HG03354 (cell line): ENCODE data around the gene SORCS2.

Experiments
- ATAC-seq: cut with Tn5 transposase; IDR thresholded peaks from one replicate; pipeline ENCODE4 v1.9.1; 2021; ENCODE audit warnings: mild to moderate bottlenecking; ENCODE audit not compliant: unreplicated experiment, poor library complexity, severe bottlenecking

SORCS2 gene

DNA sequence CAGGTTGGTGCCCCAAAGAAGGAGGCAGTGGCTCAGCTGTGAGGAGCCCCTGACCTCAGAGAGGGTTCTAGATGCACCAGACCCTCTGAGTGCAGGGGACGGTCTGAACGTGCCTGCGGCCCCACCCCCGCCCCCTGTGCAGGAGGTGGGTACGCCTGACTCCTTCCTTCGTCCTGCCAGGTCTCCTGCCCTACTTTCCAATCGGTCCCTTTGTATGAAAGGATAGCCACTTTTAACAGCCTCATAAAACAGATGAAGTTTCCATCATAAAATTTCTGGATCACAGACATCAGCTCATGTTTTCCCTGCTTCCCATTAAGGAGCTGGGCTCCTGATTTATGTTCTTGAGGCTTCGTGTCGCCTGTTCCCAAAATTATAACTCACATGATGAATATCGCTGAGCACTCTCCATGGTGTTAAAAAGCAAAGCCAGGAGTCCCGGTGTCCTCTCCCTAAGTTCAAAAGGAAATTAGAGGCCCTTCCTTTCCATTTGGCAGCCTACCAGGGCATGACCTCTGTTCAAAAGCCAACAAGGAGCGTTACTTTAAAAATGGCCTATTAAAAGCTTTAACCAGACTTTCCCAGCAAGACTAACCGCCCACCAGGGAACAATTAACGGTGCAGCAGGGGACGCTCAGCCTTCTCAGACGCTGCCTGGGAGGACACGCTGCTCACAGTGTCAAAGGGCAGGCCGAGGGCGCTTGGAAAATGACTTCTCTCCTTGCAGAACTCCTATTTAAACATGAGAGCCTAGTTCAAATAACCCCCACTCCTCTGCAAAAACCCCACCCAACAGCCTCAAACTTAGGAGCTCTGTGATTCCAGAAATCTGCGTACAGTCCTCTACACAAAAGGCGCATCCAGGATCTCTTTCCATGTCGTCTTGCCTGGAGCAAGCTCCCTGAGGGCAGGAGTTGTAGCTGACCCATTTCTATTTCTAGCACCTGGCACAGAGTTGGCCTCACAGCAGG is 565.4 kb downstream of the SORCS2 start:
- ATAC-seq, result no peak

DNA sequence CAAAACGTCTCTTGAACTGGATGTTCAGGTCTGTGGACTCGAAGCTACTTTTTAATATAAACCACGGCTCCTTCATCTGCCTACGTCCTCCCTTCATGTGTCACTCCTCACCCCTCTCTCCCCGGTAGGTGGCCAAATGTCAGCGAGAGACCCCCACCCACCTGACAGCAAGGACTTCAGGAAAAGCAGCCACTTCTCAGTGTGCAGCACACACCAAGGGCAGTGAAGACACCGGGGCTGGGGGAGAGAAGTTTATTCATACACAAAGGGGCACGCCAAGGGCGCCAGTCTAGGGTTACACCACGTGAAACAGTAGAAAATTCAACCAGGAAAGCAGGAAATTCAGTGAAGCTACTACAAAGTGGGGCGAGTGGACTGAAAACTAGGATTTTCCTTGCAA is 566.1 kb downstream of the SORCS2 start:
- ATAC-seq, result no peak

DNA sequence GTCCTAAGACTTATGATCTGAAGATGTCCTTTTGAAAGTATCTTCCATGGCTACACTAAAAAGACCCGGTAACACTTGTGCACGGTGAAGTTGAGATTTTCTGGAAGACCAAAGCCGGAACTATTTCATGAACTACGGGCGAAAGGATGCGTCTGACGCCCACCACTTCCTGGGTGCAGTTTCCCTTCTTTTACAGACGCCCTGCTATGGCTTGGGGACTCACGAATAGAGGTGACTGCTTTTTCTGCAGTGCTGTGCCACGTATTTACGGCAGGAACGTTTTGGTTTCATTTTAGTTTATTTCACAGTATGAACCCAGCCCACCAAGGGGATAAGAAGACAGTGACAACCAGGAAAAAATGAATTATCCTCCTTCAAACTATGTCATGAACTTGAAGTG is 566.9 kb downstream of the SORCS2 start:
- no peak for ATAC-seq

DNA sequence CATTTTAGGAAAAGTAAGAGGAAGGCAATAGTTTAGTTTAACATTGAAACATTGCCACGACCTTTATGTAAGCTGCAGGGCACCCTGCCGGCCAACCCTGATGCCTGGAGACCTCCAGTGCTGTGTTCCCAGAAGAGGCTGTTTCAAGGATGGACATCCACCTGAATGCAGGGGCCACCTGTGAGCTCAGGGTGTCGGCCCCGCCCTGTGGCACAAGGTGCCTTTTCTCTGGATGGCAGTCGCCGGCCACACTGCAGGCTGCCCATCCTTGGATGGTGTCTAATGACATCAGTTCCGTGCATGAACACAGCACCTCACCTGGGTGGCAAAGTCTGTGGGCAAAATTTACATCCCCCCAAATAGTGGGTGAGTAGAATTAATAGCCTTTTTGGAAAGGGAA is 567.3 kb downstream of the SORCS2 start:
- ATAC-seq, result no peak

DNA sequence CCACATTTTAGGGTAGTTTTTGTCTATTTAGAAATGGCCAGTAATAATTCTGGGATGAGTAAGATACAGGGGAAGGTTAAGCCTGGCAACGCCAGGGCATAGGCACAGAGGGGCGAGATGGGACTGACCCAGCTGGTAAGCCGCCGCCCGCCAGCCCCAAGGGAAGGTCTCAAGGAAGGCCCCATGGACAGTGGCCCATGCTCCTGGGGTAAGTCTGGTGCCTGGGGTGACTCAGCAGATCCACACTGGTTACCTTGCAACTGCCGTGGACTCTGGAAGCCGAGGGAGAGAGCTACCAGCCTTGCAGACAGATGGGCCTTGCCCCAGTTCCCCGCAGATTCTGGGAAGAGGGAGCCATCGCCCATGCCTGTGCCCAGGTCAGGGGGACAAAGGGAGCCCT is 567.9 kb downstream of the SORCS2 start:
- ATAC-seq, result no peak

DNA sequence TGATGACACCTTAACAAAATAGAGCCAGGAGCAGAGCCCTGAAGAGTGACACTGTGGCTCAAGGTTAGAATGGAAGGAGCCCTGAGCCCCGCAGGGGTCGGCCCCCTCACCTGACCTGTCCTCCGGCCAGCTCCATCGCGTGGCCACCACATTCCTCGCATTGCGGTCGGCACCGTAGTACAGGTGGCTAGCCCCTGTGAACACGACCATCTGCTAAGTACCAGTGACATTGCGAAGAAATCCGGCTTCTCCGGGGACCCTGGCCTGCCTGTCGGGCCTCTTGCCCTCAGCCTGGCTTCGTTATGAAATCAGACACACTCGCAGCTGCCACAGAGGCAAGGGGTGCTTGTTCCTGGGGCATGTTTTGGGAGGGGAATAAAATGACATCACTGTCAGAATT is 568.4 kb downstream of the SORCS2 start:
- no peak for ATAC-seq

DNA sequence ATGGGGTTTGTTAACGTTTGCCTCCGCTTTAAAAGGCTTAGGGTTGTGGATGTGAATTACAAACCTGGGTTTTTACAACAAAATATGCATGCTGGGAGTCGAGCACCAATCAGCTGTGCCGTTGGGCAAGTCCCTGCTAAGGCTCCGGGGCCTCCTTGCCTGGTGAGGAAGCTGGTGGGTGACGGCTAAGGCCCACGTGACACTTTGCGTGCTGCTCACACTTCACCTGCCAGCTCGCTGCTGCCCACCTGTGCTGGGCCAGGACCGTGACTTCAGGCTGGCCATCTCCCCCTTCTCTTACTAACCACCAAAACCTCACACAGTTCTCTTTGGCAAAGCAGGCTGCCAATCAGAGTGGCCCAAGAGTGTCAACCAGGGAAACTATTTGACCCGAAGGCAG is 569.0 kb downstream of the SORCS2 start:
- no peak for ATAC-seq

DNA sequence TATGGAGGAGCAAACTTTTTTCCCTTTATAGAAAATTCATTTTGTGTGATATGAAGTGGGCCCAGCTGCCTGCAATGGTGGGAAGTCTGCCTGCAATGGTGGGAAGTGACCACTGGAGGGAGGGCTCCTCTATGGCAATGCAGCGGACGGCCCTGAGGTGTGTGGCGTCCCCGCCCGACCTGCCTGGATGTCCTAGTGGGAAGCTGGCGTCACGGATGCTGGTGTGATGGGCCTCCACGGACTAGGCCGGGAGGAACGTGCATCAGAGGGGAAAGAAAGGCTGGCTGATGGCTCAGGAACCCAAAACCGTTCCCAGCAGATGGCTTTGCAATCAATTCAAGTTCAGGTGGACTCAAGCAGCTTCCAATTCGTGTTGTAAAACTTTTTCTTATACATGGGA is 569.4 kb downstream of the SORCS2 start:
- peak; percentile 86 for ATAC-seq

DNA sequence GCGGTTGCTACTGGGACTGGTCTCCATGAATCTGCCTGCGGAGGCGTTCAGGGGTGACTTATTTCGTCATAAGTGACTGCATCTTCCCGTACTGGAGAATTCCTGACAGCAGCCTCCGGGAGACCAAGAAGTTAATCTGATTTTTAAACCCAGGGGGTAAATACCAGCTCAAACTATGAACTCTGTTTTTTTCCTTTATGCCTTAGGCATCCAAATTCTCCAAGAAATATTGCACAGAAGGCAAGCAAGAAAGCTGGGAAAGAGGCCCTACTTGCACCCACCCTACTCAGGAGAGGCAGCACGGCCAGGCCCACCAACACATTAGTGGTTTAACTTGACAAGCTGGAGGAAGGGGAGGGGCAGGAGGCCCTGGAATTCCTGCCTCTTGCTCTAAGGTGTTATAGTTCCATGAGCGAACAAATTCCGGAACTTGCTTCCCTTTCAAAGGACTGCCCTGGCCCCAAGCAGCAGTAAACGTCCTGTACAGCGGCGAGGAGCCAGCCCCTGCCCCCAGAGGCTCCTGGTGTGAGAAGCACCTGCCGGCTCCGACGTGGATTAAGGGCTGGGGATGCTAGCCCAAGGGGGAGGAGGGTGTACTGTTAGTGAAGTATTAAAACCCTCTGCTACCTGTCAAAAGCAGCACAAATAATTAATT is 570.2 kb downstream of the SORCS2 start:
- no peak for ATAC-seq

DNA sequence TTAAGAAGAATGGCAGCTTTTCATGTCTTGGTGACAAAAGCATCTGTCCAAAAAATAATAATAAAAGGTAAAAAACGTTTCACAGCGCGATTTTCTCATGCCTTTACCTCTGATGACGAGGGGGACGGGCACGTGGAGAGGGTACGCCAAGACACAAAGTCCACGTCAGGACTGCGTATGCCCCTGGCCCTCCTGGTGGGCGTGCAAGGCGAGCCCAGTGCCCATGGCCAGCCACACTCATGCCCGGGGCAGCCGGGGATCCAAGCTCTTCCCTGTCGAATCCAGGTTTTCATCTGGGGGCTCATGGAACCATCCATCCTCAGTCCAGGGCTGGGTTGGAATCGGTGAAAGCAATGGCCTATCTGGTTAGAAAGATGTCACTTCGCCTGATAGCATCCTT is 570.8 kb downstream of the SORCS2 start:
- ATAC-seq, result no peak

DNA sequence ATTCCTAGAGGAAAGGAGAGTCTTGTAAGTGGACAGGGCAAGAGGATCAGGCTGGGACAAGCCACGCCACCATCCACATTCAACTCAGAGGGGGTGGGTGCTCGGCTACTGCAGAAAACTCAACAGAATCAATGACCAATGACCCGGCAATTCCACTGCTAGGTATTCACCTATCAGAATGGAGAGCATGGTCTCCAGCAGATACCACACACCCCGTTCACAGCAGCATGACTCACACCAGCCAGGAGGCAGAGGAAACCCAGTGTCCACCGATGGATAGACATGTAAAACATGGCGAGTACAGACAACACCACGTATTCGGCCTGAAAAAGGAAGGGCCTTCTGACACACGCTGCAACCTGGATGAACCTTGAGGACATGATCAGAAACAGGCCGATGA is 571.5 kb downstream of the SORCS2 start:
- ATAC-seq, result no peak

DNA sequence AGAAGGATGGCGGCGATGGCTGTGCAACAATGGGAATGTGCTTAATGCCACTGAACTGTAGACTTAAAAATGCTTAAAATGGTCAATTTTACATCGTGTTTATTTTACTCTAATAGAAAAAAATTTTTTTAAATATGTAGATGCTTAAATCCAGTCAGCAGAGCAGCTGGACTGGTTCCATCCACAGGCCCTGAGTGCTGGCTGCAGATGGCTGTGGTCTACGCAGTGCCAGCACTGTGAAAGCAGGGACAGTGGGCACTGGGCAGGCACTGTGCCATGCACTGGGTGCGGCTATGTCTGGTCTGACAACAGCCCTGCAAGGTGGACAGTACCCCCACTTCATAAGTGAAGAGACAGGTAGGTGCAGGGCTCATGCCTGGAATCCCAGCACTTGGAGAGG is 572.1 kb downstream of the SORCS2 start:
- ATAC-seq, result no peak

DNA sequence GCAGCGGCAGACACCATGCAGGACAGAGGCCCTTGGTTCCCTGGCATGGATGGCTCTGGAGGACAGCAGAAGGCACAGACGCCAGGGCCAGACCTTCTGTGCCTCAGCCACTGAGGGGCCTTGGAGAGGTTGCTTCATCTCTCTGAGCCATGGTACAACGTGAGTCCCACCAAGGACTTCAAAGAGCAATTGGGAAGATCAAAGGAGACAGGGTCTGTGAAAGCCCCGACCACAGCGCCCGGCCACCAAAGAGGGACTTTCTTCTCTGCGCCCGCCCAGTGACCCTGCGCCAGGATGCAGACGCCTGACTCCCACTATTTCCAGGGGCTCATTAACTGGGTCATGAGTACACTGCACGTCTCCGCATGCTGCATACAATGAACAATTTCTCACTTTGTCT is 573.3 kb downstream of the SORCS2 start:
- no peak for ATAC-seq

DNA sequence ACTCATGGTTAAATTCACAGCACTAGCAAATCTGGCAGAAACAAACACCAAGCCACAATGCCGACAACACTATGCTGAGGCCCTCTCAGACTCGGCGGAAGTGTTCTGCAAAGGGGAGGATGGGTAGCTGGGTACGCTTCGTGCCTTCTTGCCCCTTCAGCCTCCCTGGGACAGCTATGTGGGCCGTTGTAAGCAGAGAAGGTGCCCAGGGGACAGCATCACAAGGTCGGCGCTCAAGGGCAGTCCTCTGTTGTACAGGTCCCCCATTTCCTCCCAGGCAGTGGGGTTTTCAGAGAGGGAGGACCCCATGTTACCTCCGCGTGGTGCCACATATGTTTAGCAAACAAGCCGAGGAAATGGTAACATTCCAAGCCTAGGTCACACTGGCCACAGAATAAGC is 573.7 kb downstream of the SORCS2 start:
- no peak for ATAC-seq

DNA sequence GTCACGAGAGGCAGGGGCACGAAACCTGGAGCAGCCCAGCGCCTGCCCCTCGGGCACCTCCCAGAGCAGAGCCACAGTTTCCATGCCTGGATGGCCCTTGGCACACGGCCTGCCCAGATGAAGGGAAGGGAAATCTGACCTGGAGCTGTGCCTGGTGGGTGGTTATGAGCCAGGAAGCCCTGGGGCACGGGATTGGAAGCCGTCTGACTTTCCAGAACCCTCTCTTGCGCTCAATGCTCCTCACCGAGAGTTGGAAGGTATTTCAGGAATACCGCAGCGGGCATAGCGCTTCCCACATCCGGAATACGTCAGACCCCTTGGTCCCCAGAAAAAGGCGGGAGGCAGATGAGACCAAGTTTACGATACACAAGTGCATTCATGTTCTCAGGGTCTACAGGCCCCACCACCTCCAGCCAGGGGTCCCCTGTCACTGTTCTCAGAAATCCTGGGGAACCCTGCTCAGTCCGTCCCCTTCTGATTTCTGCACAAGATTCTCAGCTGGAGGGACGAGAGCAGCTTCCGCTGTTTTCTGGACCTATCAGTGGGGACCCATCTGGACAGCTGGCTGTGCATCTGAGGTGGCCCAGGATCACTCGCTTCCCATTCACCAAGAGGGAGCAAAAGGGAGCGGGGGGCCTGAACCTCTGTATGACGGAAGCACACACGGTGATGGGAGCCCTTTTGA is 574.5 kb downstream of the SORCS2 start:
- no peak for ATAC-seq

DNA sequence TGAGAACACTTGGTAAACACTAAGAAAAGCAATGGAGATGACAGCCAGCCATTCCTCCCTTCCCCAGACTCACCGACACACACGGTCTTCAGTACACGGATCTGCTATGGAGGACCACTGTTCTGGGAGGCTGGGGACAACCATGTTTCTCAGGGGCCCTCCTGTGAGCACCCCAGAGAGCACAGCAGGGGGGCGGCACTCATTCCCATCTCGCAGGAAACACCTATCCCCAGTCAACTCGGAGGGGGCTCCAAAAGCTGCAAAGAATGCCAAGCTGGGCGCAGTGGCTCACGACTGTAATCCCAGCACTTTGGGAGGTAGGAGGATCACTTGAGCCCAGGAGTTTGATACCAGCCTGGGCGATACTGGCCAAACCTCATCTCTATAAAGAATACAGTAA is 575.2 kb downstream of the SORCS2 start:
- ATAC-seq, result no peak

DNA sequence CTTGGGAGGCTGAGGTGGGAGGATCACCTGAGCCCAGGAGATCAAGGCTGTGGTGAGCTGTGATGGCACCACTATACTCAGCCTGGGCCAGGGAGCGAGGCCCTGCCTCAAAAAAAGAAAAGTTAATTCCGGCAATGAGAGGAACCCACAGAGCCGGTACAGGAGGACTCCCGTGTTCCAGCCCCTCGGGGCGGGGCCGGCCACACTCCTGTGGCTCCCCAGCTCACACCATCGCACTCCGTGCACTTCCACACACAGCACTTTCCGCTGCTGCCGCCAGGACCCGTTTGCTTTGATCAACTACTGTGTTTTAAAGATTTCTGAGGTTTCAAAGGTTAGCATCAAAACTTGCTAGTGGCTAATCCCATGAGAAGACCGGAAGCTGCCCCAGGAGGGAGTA is 575.6 kb downstream of the SORCS2 start:
- no peak for ATAC-seq

DNA sequence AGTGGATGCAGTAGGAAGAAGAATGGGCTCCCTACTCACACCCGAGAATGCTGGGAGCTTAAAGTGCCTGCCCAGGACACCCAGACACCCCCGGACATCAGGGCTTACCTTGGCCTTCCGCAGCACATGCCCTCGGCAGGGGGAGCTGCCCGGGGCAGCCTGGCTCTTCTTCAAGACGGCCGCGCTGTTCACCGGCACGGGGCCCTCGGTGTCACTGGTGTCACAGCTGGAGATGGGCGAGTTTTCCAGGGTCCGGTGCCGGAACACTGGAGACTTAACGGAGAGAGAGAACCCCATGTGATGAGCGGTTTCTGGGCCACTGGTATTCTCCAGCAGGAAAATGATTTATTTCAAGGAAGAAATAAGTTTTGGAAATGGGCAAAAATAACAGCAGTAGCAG is 576.4 kb downstream of the SORCS2 start:
- ATAC-seq, result no peak

DNA sequence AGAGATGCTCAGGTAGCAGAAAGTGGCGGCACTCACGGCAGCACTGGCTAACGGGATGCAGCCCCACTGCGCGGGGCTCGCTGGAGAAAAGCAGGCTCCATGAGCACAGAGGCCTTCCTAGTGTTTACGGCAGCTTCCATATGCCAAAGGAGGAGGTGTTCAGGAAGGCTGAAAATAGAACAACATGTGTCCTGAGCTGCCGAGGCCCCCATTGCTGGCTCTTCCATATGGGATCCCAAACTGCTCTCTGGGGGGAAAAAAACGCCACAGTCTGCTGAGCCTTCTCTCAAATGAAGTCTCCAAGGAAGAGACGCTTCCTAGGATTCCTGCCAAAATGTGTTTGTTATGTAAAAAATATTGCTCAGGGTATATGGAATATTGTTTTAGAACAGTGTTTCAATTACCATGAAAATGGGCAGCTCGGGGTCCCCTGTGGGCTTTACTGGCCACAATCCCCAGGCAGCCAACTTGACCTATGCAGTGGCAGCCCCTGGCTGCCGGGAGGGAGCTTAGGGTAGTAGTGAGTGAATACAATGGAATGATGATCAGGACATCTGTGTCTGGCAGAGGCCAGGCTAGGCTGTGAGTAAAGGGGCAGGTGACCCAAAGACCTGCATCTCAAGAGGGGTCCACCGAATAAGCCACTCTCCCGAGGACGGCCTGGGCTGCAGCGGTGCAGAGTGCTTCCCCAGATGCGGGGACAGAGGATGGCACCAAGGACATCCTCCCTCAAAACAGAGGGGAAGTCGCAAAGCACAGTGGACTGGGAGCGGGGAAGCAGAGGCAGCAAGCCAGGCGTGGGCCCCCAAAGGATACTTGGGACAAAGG is 577.3 kb downstream of the SORCS2 start:
- no peak for ATAC-seq
